GM12878 (cell line): ENCODE measurements around the gene TMC6. TPM values are rescaled to one million over a fixed set of nuclear protein-coding genes. Genes with fewer than 3 reads are reported as not detected.

Source experiments
- CTCF ChIP-seq, 3 experiments: IDR thresholded peaks in 2 of 3; conservative IDR thresholded peaks in 1 of 3; 2 replicates each; pipeline ENCODE4 v1.5.1; 2011; ENCODE audit warnings: low read depth in 3 of 3, low read length in 3 of 3, mild to moderate bottlenecking in 3 of 3, control low read depth in 2 of 3, moderate library complexity in 2 of 3, inconsistent platforms in 1 of 3, mixed read lengths in 1 of 3; ENCODE audit not compliant: control insufficient read depth in 2 of 3, insufficient read depth in 1 of 3; ENCODE audit errors: extremely low read depth in 1 of 3
- HDAC2 ChIP-seq: fragments of 200-600 bp; sonication (generic); IDR thresholded peaks from 2 replicates; pipeline ENCODE4 v1.6.1; 2017
- IKZF1 ChIP-seq: fragments of 450-650 bp; conservative IDR thresholded peaks from 2 replicates; pipeline ENCODE4 v1.6.1; 2017; ENCODE audit warnings: antibody characterized with exemption, mild to moderate bottlenecking
- MEF2A ChIP-seq: IDR thresholded peaks from 2 replicates; pipeline ENCODE4 v1.6.1; 2011; ENCODE audit warnings: low read depth, mild to moderate bottlenecking, low read length, moderate library complexity; ENCODE audit not compliant: insufficient read depth
- MLLT1 ChIP-seq: fragments of 450-650 bp; IDR thresholded peaks from 2 replicates; pipeline ENCODE4 v1.6.1; 2016; ENCODE audit warnings: mild to moderate bottlenecking
- PBX3 ChIP-seq: IDR thresholded peaks from 2 replicates; pipeline ENCODE4 v1.6.1; 2011; ENCODE audit warnings: mild to moderate bottlenecking, low read depth, low read length, moderate library complexity; ENCODE audit not compliant: insufficient replicate concordance
- POLR2AphosphoS2 ChIP-seq: IDR thresholded peaks from 2 replicates; pipeline ENCODE4 v1.6.1; 2011; ENCODE audit warnings: low read depth, mild to moderate bottlenecking, low read length, improper control_type of control experiment, moderate library complexity
- SMAD5 ChIP-seq: IDR thresholded peaks from 2 replicates; pipeline ENCODE4 v1.6.1; 2016; ENCODE audit warnings: antibody characterized with exemption, low read depth
- SREBF2 ChIP-seq: IDR thresholded peaks from 2 replicates; pipeline ENCODE4 v1.6.1; 2012; ENCODE audit warnings: mild to moderate bottlenecking, low read length
- USF1 ChIP-seq: IDR thresholded peaks from 2 replicates; pipeline ENCODE4 v1.6.1; 2011; ENCODE audit warnings: borderline replicate concordance, low read depth, mild to moderate bottlenecking, moderate library complexity, mixed read lengths, low read length; ENCODE audit not compliant: insufficient read depth; ENCODE audit errors: extremely low read length
- ZBED1 ChIP-seq: IDR thresholded peaks from 2 replicates; pipeline ENCODE4 v1.6.1; 2016; ENCODE audit warnings: borderline replicate concordance
- polyA plus RNA-seq, 11 experiments: library from polyadenylated mRNA; depleted of rRNA in 4 of 11; unstranded in 6 of 11; stranded (reverse) in 5 of 11; fragments of >200 nt; fragmentation: Nextera tagmentation in 4 of 11; fragmentation: Illumina TruSeq in 1 of 11; extraction: Ambion mirVana in 4 of 11; extraction: Trizol in 1 of 11; gene quantifications; 1 replicate in 1 of 11; 2 replicates in 10 of 11; pipeline versions ENCODE4 v1.2.1 to v1.2.3, GENCODE V29; 2011 to 2016; ENCODE audit warnings: inconsistent platforms in 2 of 11, missing spikeins in 2 of 11, low read depth in 1 of 11
- total RNA-seq, 4 experiments: library from RNA; depleted of rRNA in 3 of 4; stranded (reverse); fragments of >200 nt in 3 of 4; fragmentation: Illumina TruSeq in 1 of 4; extraction: Trizol in 1 of 4; gene quantifications; 2 replicates each; pipeline versions ENCODE4 v1.2.1 to v1.2.3, GENCODE V29; 2013 to 2021
- TF ChIP-seq, protein P1 (sequence below): fragments of 450-650 bp; IDR thresholded peaks from 2 replicates; pipeline ENCODE4 v1.6.1; 2017; ENCODE audit warnings: mild to moderate bottlenecking, moderate library complexity
- TF ChIP-seq, protein P2 (sequence below): IDR thresholded peaks from 2 replicates; pipeline ENCODE4 v1.6.1; 2012; ENCODE audit warnings: low read depth, low read length, improper control_type of control experiment

The TMC6 gene
- total and polyA plus RNA-seq, 10 of the 15 experiments (the other 5 are each of a cell fraction or from before 2014, with no cell fraction given), result 1.9 to 232 (median 60.6) TPM

- TF ChIP-seq MLLT1, result 0 out of 2 replicates have a peak, but pooled peaks have one; percentile 24
- TF ChIP-seq, protein P1, sequence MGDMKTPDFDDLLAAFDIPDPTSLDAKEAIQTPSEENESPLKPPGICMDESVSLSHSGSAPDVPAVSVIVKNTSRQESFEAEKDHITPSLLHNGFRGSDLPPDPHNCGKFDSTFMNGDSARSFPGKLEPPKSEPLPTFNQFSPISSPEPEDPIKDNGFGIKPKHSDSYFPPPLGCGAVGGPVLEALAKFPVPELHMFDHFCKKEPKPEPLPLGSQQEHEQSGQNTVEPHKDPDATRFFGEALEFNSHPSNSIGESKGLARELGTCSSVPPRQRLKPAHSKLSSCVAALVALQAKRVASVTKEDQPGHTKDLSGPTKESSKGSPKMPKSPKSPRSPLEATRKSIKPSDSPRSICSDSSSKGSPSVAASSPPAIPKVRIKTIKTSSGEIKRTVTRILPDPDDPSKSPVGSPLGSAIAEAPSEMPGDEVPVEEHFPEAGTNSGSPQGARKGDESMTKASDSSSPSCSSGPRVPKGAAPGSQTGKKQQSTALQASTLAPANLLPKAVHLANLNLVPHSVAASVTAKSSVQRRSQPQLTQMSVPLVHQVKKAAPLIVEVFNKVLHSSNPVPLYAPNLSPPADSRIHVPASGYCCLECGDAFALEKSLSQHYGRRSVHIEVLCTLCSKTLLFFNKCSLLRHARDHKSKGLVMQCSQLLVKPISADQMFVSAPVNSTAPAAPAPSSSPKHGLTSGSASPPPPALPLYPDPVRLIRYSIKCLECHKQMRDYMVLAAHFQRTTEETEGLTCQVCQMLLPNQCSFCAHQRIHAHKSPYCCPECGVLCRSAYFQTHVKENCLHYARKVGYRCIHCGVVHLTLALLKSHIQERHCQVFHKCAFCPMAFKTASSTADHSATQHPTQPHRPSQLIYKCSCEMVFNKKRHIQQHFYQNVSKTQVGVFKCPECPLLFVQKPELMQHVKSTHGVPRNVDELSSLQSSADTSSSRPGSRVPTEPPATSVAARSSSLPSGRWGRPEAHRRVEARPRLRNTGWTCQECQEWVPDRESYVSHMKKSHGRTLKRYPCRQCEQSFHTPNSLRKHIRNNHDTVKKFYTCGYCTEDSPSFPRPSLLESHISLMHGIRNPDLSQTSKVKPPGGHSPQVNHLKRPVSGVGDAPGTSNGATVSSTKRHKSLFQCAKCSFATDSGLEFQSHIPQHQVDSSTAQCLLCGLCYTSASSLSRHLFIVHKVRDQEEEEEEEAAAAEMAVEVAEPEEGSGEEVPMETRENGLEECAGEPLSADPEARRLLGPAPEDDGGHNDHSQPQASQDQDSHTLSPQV, result 0 out of 2 replicates have a peak, but pooled peaks have one; percentile 14
- peak; percentile 94 to 99 (median 99); a peak in 5 of 6 replicates for TF ChIP-seq CTCF (IDR thresholded peaks at IDR 0.05 in 2 of 3, conservative IDR thresholded peaks at IDR 0.05 in 1 of 3; ENCODE audit: control insufficient read depth in 2 of 3, extremely low read depth in 1 of 3, insufficient read depth in 1 of 3, low read depth in 3 of 3, low read length in 3 of 3)
- TF ChIP-seq SMAD5, result no peak; the same call in 1 of the 2 replicates
- TF ChIP-seq SREBF2, result no peak
- no peak; the same call in 1 of the 2 replicates for TF ChIP-seq ZBED1
- TF ChIP-seq MEF2A, result 0 out of 2 replicates have a peak, but pooled peaks have one; percentile 18
- TF ChIP-seq USF1, result no peak
- peak; percentile 63; the same call in 1 of the 2 replicates for TF ChIP-seq POLR2AphosphoS2
- no peak for TF ChIP-seq PBX3
- 0 out of 2 replicates have a peak, but pooled peaks have one; percentile 39 for TF ChIP-seq IKZF1
- TF ChIP-seq, protein P2, sequence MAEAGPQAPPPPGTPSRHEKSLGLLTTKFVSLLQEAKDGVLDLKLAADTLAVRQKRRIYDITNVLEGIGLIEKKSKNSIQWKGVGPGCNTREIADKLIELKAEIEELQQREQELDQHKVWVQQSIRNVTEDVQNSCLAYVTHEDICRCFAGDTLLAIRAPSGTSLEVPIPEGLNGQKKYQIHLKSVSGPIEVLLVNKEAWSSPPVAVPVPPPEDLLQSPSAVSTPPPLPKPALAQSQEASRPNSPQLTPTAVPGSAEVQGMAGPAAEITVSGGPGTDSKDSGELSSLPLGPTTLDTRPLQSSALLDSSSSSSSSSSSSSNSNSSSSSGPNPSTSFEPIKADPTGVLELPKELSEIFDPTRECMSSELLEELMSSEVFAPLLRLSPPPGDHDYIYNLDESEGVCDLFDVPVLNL, result no peak
- TF ChIP-seq HDAC2, result no peak
Observed at GRCh38 chr17:78176548-78177025, 48.0 kb upstream of the TMC6 start (continued).
